Mammary epithelial cell (primary cell): ENCODE results near the gene PAK1.

Source experiments
- EZH2 ChIP-seq: IDR thresholded peaks from 2 replicates; pipeline ENCODE4 v1.6.1; 2012; ENCODE audit warnings: low read length, inconsistent platforms, borderline replicate concordance
- TF ChIP-seq, protein P1 (sequence below), 2 donors: IDR thresholded peaks in 1 of 2; conservative IDR thresholded peaks in 1 of 2; 2 replicates each; pipeline ENCODE4 v1.5.1; 2011 to 2012; ENCODE audit warnings: inconsistent platforms in 2 of 2, low read length in 2 of 2, mild to moderate bottlenecking in 2 of 2, control low read depth in 1 of 2, low read depth in 1 of 2; ENCODE audit not compliant: insufficient read depth in 1 of 2; ENCODE audit errors: extremely low read depth in 1 of 2

DNA sequence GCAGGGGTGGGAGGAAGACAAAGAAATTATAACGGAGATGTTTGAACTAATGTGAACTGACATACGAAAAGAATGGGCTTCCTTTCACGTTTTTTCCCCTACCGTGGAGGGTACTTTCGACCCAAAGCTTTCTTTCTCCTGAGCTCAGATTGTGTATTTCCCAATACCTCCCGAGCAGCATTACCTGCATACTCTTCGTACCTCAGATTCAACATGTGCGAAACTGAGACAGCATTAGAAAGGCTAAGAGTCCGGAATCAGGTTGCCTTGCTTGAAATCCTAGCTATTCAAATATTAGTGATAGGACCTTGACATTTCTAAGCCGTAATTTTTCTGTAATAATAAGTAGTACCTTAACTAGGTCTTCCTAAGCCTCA, 778 bp upstream of the PAK1 start:
- TF ChIP-seq, protein P1, sequence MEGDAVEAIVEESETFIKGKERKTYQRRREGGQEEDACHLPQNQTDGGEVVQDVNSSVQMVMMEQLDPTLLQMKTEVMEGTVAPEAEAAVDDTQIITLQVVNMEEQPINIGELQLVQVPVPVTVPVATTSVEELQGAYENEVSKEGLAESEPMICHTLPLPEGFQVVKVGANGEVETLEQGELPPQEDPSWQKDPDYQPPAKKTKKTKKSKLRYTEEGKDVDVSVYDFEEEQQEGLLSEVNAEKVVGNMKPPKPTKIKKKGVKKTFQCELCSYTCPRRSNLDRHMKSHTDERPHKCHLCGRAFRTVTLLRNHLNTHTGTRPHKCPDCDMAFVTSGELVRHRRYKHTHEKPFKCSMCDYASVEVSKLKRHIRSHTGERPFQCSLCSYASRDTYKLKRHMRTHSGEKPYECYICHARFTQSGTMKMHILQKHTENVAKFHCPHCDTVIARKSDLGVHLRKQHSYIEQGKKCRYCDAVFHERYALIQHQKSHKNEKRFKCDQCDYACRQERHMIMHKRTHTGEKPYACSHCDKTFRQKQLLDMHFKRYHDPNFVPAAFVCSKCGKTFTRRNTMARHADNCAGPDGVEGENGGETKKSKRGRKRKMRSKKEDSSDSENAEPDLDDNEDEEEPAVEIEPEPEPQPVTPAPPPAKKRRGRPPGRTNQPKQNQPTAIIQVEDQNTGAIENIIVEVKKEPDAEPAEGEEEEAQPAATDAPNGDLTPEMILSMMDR (conservative IDR thresholded peaks at IDR 0.05 in 1 of 2, IDR thresholded peaks at IDR 0.05 in 1 of 2; ENCODE audit: extremely low read depth in 1 of 2, insufficient read depth in 1 of 2, low read depth in 1 of 2, low read length in 2 of 2) = no peak
- no peak for TF ChIP-seq EZH2
